Measurements from ENCODE around the gene FHIT. TPM values are rescaled to one million over a fixed set of nuclear protein-coding genes. Genes with fewer than 3 reads are reported as not detected.

FHIT gene
- total and polyA plus RNA-seq, 2 of the 4 experiments (the other 2 are of a cell fraction), result 0.07 TPM; not detected in 1

GRCh38 chr3:60674870-60675269 is 576.4 kb downstream of the FHIT start:
- Histone ChIP-seq H3K14ac (replicated peaks; ENCODE audit: low read depth, low read length) (no peak overlapping the region), H3K56ac (ENCODE audit: extremely low read depth, insufficient read depth, low read length) (no peak overlapping the region), H2BK20ac (ENCODE audit: low read depth, low read length) (no peak overlapping the region), H2BK5ac (ENCODE audit: low read depth, low read length, poor library complexity, severe bottlenecking) (no peak overlapping the region), H2BK15ac (ENCODE audit: low read depth, low read length) (no peak overlapping the region), H2AFZ (replicated peaks; ENCODE audit: low read length, poor library complexity) (no peak overlapping the region), H3K36me3 (ENCODE audit: control insufficient read depth, insufficient read depth, low read length) (no peaks in the 10 kb centered on the region), H4K91ac (ENCODE audit: insufficient read depth, low read depth, low read length) (no peak overlapping the region), H3K27me3 (ENCODE audit: control insufficient read depth, insufficient read depth, low read length) (no peaks in the 10 kb centered on the region), H4K5ac (ENCODE audit: low read depth, low read length) (no peak overlapping the region), H3K9ac (ENCODE audit: low read depth, low read length) (no peak overlapping the region), H3K4ac (ENCODE audit: low read depth, low read length) (no peak overlapping the region), H2AK5ac (ENCODE audit: low read depth, low read length) (no peak overlapping the region), H2BK120ac (ENCODE audit: low read depth, low read length) (no peak overlapping the region), H3K18ac (ENCODE audit: low read depth, low read length) (no peak overlapping the region), H3K9me3 (ENCODE audit: control insufficient read depth, insufficient read depth, low read length) (no peaks in the 10 kb centered on the region), H3K4me3 (ENCODE audit: insufficient read depth, low read depth, low read length) (no peak overlapping the region), H2AK9ac (replicated peaks; ENCODE audit: low read depth, low read length, poor library complexity) (no peak overlapping the region), H3K79me1 (ENCODE audit: low read depth in 1 of 2, low read length in 2 of 2) (no peaks in the 10 kb centered on the region), H3K9me1 (ENCODE audit: insufficient read depth, low read length) (no peaks in the 10 kb centered on the region), H4K20me1 (ENCODE audit: insufficient read depth, low read length) (no peaks in the 10 kb centered on the region), H3K4me2 (ENCODE audit: low read depth, low read length) (no peak overlapping the region), H3K23ac (ENCODE audit: low read depth, low read length) (no peak overlapping the region), H3K4me1 (ENCODE audit: control insufficient read depth, insufficient read depth, low read length) (no peaks in the 10 kb centered on the region), H4K8ac (ENCODE audit: low read depth in 2 of 2, low read length in 2 of 2) (no peak overlapping the region), H3K27ac (ENCODE audit: insufficient read depth, low read length) (no peak overlapping the region)
- POLR2A ChIA-PET (ENCODE audit: unreplicated experiment), result no interaction called here
- BruUV-seq (replicated peaks), result no TSS peak
- no peak for TF ChIP-seq ELK1 (IDR thresholded peaks at IDR 0.05; ENCODE audit: borderline replicate concordance, low read depth, low read length)
- TF ChIP-seq BHLHE40 (IDR thresholded peaks at IDR 0.05; ENCODE audit: low read depth, low read length), result no peak
- TF ChIP-seq CHD1 (IDR thresholded peaks at IDR 0.05; ENCODE audit: low read depth, low read length), result no peak
- TF ChIP-seq MAZ (IDR thresholded peaks at IDR 0.05; ENCODE audit: borderline replicate concordance, low read depth, low read length), result no peak
- no peak for TF ChIP-seq SMC3 (IDR thresholded peaks at IDR 0.05; ENCODE audit: low read depth, low read length)
- TF ChIP-seq NFE2L2 (IDR thresholded peaks at IDR 0.05; ENCODE audit: low read depth, low read length), result no peak
- ATAC-seq (ENCODE audit: low read depth) (no peak), DNase-seq (no peak)
- in situ Hi-C loops (cut with MboI; ENCODE audit: low sequenced_read_pairs) (no loop called here), intact Hi-C loops (cut with micrococcal nuclease) (no loop called here), dilution Hi-C loops (cut with HindIII; ENCODE audit: low sequenced_read_pairs, unreplicated experiment) (no loop called here)
- no CpG with 5 or more reads among the region's 1 CpG for WGBS, 2 experiments (ENCODE audit: extremely low coverage in 2 of 2, insufficient read length in 1 of 2)
- CTCF ChIA-PET, result no interaction called here
